ENCODE measurements around the gene COX10. TPM values are rescaled to one million over a fixed set of nuclear protein-coding genes. Genes with fewer than 3 reads are reported as not detected.
"Not testable (repeated sequence)": the region's sequence is repeated elsewhere in the genome, so short reads cannot be mapped to it uniquely, and the experiment has no call there.

The COX10 gene
- polyA plus RNA-seq (2013), result 13.8 TPM

DNA sequence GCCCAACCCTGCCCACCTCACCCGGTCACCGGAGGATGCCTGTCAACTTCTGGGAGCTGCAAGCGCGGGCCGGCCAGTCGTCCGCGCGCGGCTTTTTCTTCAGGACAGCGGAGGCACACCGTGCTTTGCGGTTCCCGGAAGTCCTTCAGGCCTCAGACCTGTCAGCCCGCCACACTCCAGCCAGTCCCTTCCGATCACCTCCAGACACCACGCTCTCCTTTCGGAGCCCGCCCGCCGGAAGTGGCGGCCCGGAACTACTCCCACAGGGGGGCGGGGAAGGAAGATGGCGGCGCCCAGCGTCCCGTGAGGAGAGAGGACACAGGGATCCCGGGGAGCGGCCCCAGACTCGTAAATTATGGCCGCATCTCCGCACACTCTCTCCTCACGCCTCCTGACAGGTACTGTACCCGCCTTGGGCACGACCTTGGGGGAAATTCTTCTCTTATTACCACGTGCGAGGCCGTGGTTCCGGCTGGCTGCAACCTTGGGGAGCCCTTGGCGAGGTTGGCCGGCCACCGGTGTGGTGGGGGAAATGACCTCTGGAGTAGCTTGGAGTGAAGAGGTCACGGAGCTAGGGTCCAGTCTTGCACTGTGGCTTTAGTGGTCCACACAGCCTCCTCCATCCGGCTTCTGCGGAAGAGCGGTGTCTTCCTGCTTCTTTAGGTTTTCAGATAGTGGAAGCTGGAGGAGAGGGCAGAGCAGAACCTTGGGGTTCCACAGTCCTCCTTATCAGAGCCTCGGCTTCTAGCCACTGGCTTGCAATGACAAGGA lies at the start of gene COX10:
Gene COX10 (plus strand): TSS at position 254 of the 771 bp plus-strand sequence. CDS start 102 bp downstream, at position 356.
- Histone ChIP-seq H3K36me3 (ENCODE audit: control insufficient read depth in 4 of 4, insufficient read depth in 4 of 4, low read length in 3 of 4) (peaks cover 0 to 26% (median 6%) of the 10 kb centered on the region in 4 experiments), H3K4me1 (ENCODE audit: control extremely low read depth in 1 of 4, control insufficient read depth in 4 of 4, insufficient read depth in 4 of 4, low read length in 3 of 4) (peaks cover 11 to 19% (median 16%) of the 10 kb centered on the region in 4 experiments), H3K9me3 (ENCODE audit: control extremely low read depth in 1 of 5, control insufficient read depth in 4 of 5, insufficient read depth in 2 of 5, low read depth in 1 of 5, low read length in 4 of 5) (peaks cover 0 to 12% (median 2%) of the 10 kb centered on the region in 5 experiments), H3K4me3 (ENCODE audit: control insufficient read depth in 1 of 7, extremely low read depth in 1 of 7, insufficient read depth in 4 of 7, low read depth in 2 of 7, low read length in 6 of 7) (peak within 1 kb of the TSS; percentile 93 to 100 (median 100)), H3K27me3 (replicated peaks in 2 of 5; ENCODE audit: control insufficient read depth in 4 of 5, insufficient read depth in 5 of 5, low read length in 4 of 5) (no peaks in the 10 kb centered on the region), H3K27ac (ENCODE audit: insufficient read depth in 1 of 2, low read depth in 1 of 2, low read length in 2 of 2, poor library complexity in 1 of 2, severe bottlenecking in 2 of 2) (peak within 1 kb of the TSS; percentile 89 to 93)
- POLR2A ChIA-PET, result interaction anchor here (0.6 kb wide), 1 partner anchor 304 kb away, joined by 4 read pairs; no protein-coding TSS in a partner anchor
- CTCF ChIA-PET, result interaction anchor here (0.9 kb wide), 1 partner anchor 858 kb away, joined by 5 read pairs; no protein-coding TSS in a partner anchor
- DNase-seq, result peak; percentile 67 to 85 (median 75)
- WGBS (ENCODE audit: insufficient coverage), result 0% methylated on average over 39 of the region's 48 CpGs

DNA sequence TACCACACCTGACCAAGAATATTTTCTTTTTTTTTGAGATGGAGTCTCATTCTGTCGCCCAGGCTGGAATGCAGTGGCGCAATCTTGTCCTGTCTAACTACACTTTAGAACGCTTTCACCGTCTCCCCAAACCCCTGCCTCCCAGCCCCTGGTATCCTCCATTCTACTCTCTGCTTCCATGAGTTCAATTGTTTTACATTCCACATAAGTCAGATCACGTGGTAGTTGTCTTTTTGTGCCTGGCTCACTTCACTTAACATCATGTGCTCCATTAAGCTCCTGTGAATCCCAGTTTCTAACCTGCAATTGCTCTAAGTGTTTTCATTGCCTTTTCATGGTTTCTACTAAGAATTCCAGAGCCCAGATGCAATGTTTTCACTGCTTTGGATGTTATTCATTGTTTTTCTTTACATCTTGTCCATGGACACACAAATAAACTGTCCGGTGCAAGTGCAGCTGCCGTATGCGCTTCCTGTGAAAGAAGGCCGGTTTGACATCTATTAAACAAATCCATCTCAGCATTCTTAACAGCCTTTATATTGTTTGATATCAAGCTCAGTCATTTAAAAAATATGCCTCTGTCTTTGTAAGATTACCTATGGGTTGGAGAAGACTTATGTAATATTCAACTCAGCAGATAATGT lies 47.5 kb upstream of the COX10 start:
- H3K4me3 ChIP-seq (ENCODE audit: control insufficient read depth in 1 of 7, extremely low read depth in 1 of 7, insufficient read depth in 4 of 7, low read depth in 2 of 7, low read length in 6 of 7); H3K27me3 ChIP-seq (replicated peaks in 2 of 5; ENCODE audit: control insufficient read depth in 4 of 5, insufficient read depth in 5 of 5, low read length in 4 of 5); H3K27ac ChIP-seq (ENCODE audit: insufficient read depth in 1 of 2, low read depth in 1 of 2, low read length in 2 of 2, poor library complexity in 1 of 2, severe bottlenecking in 2 of 2); POLR2A ChIA-PET; H3K4me1 ChIP-seq (ENCODE audit: control extremely low read depth in 1 of 4, control insufficient read depth in 4 of 4, insufficient read depth in 4 of 4, low read length in 3 of 4); H3K36me3 ChIP-seq (ENCODE audit: control insufficient read depth in 4 of 4, insufficient read depth in 4 of 4, low read length in 3 of 4); CTCF ChIA-PET; H3K9me3 ChIP-seq (ENCODE audit: control extremely low read depth in 1 of 5, control insufficient read depth in 4 of 5, insufficient read depth in 2 of 5, low read depth in 1 of 5, low read length in 4 of 5); DNase-seq: not testable (repeated sequence)
- no CpG with 5 or more reads among the region's 9 CpGs for WGBS (ENCODE audit: insufficient coverage)

DNA sequence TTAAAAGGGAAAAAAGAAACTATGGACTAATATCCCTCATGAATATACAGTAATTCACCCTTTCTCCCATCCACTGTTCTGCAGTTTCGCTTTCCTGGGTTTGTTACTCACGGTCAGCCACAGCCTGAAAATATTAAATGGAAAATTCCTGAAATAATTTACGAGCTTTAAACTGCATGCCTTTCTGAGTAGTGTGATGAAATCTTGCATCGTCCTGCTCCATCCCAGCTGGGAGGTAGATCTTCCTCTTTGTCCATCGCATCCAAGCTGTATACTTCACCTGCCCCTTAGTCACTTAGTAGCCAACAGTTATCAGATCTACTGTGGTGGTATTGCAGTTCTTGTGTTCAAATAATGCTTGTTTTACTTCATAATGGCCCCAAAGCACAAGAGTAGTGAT lies 39.5 kb upstream of the COX10 start:
- H3K9me3 ChIP-seq (ENCODE audit: control extremely low read depth in 1 of 5, control insufficient read depth in 4 of 5, insufficient read depth in 2 of 5, low read depth in 1 of 5, low read length in 4 of 5); POLR2A ChIA-PET: not testable (repeated sequence)

DNA sequence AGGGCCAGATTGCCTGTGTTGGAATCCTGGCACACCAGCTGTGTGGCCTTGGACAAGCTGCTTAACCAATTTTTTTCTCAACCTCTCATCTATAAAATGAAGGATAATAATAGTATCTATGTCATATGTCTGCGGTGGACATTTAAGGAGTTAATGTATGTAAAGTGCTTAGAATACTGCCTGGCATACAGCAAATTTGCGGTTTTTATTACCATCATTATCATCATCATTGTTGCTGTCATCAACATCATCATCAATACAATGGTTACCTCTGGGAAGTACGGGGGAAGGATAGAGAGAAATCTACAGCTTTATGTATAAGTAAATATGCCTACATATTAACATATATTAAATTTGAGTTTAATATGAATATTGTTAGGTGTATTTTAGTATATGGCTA lies 37.1 kb upstream of the COX10 start:
- no peak for DNase-seq
- Histone ChIP-seq H3K27ac (ENCODE audit: insufficient read depth in 1 of 2, low read depth in 1 of 2, low read length in 2 of 2, poor library complexity in 1 of 2, severe bottlenecking in 2 of 2) (no peak overlapping the region), H3K9me3 (ENCODE audit: control extremely low read depth in 1 of 5, control insufficient read depth in 4 of 5, insufficient read depth in 2 of 5, low read depth in 1 of 5, low read length in 4 of 5) (peaks cover 0 to 4% (median 0%) of the 10 kb centered on the region in 5 experiments), H3K36me3 (ENCODE audit: control insufficient read depth in 4 of 4, insufficient read depth in 4 of 4, low read length in 3 of 4) (peaks cover 2 to 18% (median 11%) of the 10 kb centered on the region in 4 experiments), H3K4me3 (ENCODE audit: control insufficient read depth in 1 of 7, extremely low read depth in 1 of 7, insufficient read depth in 4 of 7, low read depth in 2 of 7, low read length in 6 of 7) (no peak overlapping the region), H3K4me1 (ENCODE audit: control extremely low read depth in 1 of 4, control insufficient read depth in 4 of 4, insufficient read depth in 4 of 4, low read length in 3 of 4) (no peaks in the 10 kb centered on the region), H3K27me3 (replicated peaks in 2 of 5; ENCODE audit: control insufficient read depth in 4 of 5, insufficient read depth in 5 of 5, low read length in 4 of 5) (no peaks in the 10 kb centered on the region)
- POLR2A ChIA-PET, result no interaction called here
- no CpG with 5 or more reads among the region's 3 CpGs for WGBS (ENCODE audit: insufficient coverage)
- CTCF ChIA-PET, result no interaction called here

More for the DNA sequence above, 39.5 kb upstream of the COX10 start:
- H3K4me1 ChIP-seq (ENCODE audit: control extremely low read depth in 1 of 4, control insufficient read depth in 4 of 4, insufficient read depth in 4 of 4, low read length in 3 of 4); H3K27ac ChIP-seq (ENCODE audit: insufficient read depth in 1 of 2, low read depth in 1 of 2, low read length in 2 of 2, poor library complexity in 1 of 2, severe bottlenecking in 2 of 2); CTCF ChIA-PET; H3K4me3 ChIP-seq (ENCODE audit: control insufficient read depth in 1 of 7, extremely low read depth in 1 of 7, insufficient read depth in 4 of 7, low read depth in 2 of 7, low read length in 6 of 7); H3K27me3 ChIP-seq (replicated peaks in 2 of 5; ENCODE audit: control insufficient read depth in 4 of 5, insufficient read depth in 5 of 5, low read length in 4 of 5); DNase-seq: not testable (repeated sequence)
- H3K36me3 ChIP-seq (ENCODE audit: control insufficient read depth in 4 of 4, insufficient read depth in 4 of 4, low read length in 3 of 4), result peaks cover 2 to 18% (median 11%) of the 10 kb centered on the region in 4 experiments
- no CpG with 5 or more reads among the region's 5 CpGs for WGBS (ENCODE audit: insufficient coverage)

DNA sequence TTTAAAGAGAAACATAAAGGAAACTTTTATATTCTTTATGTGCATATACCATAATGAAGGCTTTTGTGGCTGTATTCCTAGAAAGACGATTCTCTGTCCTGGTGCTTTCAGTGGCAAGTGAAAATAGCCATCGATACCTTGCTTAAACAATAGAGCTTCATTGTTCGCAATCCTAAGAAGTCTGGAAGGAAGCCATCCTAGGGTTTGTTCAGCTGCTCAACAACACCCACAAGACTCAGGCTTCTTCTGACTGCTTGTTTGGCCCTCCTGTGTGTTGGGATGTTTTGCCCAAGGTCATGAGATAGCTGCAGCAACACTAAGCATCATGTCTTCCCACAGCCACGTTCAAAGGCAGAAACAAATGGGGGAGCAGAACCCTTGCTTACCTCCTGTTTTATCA lies 36.1 kb upstream of the COX10 start:
- Histone ChIP-seq H3K27me3 (replicated peaks in 2 of 5; ENCODE audit: control insufficient read depth in 4 of 5, insufficient read depth in 5 of 5, low read length in 4 of 5) (no peaks in the 10 kb centered on the region), H3K27ac (ENCODE audit: insufficient read depth in 1 of 2, low read depth in 1 of 2, low read length in 2 of 2, poor library complexity in 1 of 2, severe bottlenecking in 2 of 2) (no peak overlapping the region), H3K36me3 (ENCODE audit: control insufficient read depth in 4 of 4, insufficient read depth in 4 of 4, low read length in 3 of 4) (peaks cover 2 to 18% (median 11%) of the 10 kb centered on the region in 4 experiments), H3K4me3 (ENCODE audit: control insufficient read depth in 1 of 7, extremely low read depth in 1 of 7, insufficient read depth in 4 of 7, low read depth in 2 of 7, low read length in 6 of 7) (no peak overlapping the region), H3K9me3 (ENCODE audit: control extremely low read depth in 1 of 5, control insufficient read depth in 4 of 5, insufficient read depth in 2 of 5, low read depth in 1 of 5, low read length in 4 of 5) (peaks cover 0 to 4% (median 0%) of the 10 kb centered on the region in 5 experiments), H3K4me1 (ENCODE audit: control extremely low read depth in 1 of 4, control insufficient read depth in 4 of 4, insufficient read depth in 4 of 4, low read length in 3 of 4) (no peaks in the 10 kb centered on the region)
- no peak for DNase-seq
- ChIA-PET POLR2A (no interaction called here), CTCF (no interaction called here)
- 100% methylated on average over 4 of the region's 4 CpGs for WGBS (ENCODE audit: insufficient coverage)

DNA sequence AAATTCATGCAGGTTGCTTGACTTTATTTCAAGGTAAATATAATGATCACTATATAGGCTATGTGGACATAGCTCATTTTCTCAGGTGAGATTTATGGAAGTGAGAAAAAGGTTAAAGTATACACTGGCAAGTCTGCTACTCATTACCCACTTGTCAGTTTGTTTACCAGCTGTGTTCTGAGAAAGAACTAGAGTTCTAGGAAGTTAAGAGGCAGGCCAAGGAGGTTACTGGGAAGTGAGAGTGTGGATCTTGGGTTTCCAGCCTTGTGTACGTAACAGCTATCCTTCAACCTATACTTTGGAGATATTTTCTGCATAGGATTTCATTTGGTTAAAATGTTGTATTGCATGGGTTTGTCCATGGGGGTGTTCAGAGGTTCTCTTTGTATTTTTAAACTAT lies 31.9 kb upstream of the COX10 start:
- Histone ChIP-seq H3K9me3 (ENCODE audit: control extremely low read depth in 1 of 5, control insufficient read depth in 4 of 5, insufficient read depth in 2 of 5, low read depth in 1 of 5, low read length in 4 of 5) (peaks cover 0 to 4% (median 0%) of the 10 kb centered on the region in 5 experiments), H3K4me3 (ENCODE audit: control insufficient read depth in 1 of 7, extremely low read depth in 1 of 7, insufficient read depth in 4 of 7, low read depth in 2 of 7, low read length in 6 of 7) (no peak overlapping the region), H3K36me3 (ENCODE audit: control insufficient read depth in 4 of 4, insufficient read depth in 4 of 4, low read length in 3 of 4) (peaks cover 2 to 12% (median 11%) of the 10 kb centered on the region in 4 experiments), H3K27me3 (replicated peaks in 2 of 5; ENCODE audit: control insufficient read depth in 4 of 5, insufficient read depth in 5 of 5, low read length in 4 of 5) (no peaks in the 10 kb centered on the region), H3K4me1 (ENCODE audit: control extremely low read depth in 1 of 4, control insufficient read depth in 4 of 4, insufficient read depth in 4 of 4, low read length in 3 of 4) (no peaks in the 10 kb centered on the region), H3K27ac (ENCODE audit: insufficient read depth in 1 of 2, low read depth in 1 of 2, low read length in 2 of 2, poor library complexity in 1 of 2, severe bottlenecking in 2 of 2) (no peak overlapping the region)
- no CpG with 5 or more reads among the region's 1 CpG for WGBS (ENCODE audit: insufficient coverage)
- no peak for DNase-seq
- CTCF ChIA-PET, result no interaction called here
- POLR2A ChIA-PET, result no interaction called here

DNA sequence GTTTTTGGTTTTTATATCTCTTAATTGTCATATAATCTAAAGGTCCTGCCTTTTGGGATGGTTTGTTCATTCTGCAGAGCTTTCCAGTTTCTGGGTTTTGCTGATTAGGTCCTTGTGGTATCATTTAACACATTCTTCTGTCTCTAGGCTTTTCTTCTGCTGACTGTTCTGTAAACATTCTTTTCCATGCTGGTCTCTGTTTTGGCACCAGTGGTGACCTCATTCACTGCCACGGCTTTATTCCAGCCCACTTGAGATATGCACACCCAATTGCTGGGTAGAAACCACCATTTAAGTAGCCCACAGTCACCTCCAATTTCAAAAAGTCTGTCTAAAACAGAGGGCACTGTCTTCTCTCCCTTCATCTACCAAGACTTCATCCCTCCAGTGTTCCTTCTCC lies 31.1 kb upstream of the COX10 start:
- Histone ChIP-seq H3K4me1 (ENCODE audit: control extremely low read depth in 1 of 4, control insufficient read depth in 4 of 4, insufficient read depth in 4 of 4, low read length in 3 of 4) (no peaks in the 10 kb centered on the region), H3K27ac (ENCODE audit: insufficient read depth in 1 of 2, low read depth in 1 of 2, low read length in 2 of 2, poor library complexity in 1 of 2, severe bottlenecking in 2 of 2) (no peak overlapping the region), H3K27me3 (replicated peaks in 2 of 5; ENCODE audit: control insufficient read depth in 4 of 5, insufficient read depth in 5 of 5, low read length in 4 of 5) (no peaks in the 10 kb centered on the region), H3K9me3 (ENCODE audit: control extremely low read depth in 1 of 5, control insufficient read depth in 4 of 5, insufficient read depth in 2 of 5, low read depth in 1 of 5, low read length in 4 of 5) (peaks cover 0 to 4% (median 0%) of the 10 kb centered on the region in 5 experiments), H3K4me3 (ENCODE audit: control insufficient read depth in 1 of 7, extremely low read depth in 1 of 7, insufficient read depth in 4 of 7, low read depth in 2 of 7, low read length in 6 of 7) (no peak overlapping the region), H3K36me3 (ENCODE audit: control insufficient read depth in 4 of 4, insufficient read depth in 4 of 4, low read length in 3 of 4) (peaks cover 2 to 10% (median 9%) of the 10 kb centered on the region in 4 experiments)
- POLR2A ChIA-PET, result no interaction called here
- WGBS (ENCODE audit: insufficient coverage), result 100% methylated on average over 1 of the region's 1 CpG
- no peak for DNase-seq
- CTCF ChIA-PET, result no interaction called here

All from common myeloid progenitor, CD34-positive (primary cell).